GM18519 (cell line): ENCODE results near the gene MAMSTR.
"Not testable (repeated sequence)": the region's sequence is repeated elsewhere in the genome, so short reads cannot be mapped to it uniquely, and the experiment has no call there.

Experiments used
- ATAC-seq: cut with Tn5 transposase; IDR thresholded peaks from one replicate; pipeline ENCODE4 v1.9.1; 2021; ENCODE audit warnings: mild to moderate bottlenecking, moderate library complexity; ENCODE audit not compliant: unreplicated experiment, low FRiP score

MAMSTR gene

GRCh38 chr19:48719263-48720171 is at the start of gene MAMSTR:
Gene MAMSTR (minus strand): TSS chr19:48719725. CDS start chr19:48719031, 694 bp downstream.
- ATAC-seq = no peak

- ATAC-seq = no peak
Measured at GRCh38 chr19:48768994-48769713, 49.6 kb upstream of the MAMSTR start.

GRCh38 chr19:48768171-48768753 is 48.7 kb upstream of the MAMSTR start:
- not testable (repeated sequence) for ATAC-seq

- not testable (repeated sequence) for ATAC-seq
Measured at GRCh38 chr19:48765816-48766215, 46.3 kb upstream of the MAMSTR start.

- ATAC-seq = no peak
Measured at GRCh38 chr19:48760504-48761205, 41.1 kb upstream of the MAMSTR start.

GRCh38 chr19:48757741-48758144 is 38.2 kb upstream of the MAMSTR start:
- ATAC-seq = no peak

- no peak for ATAC-seq
Measured at GRCh38 chr19:48757089-48757675, 37.7 kb upstream of the MAMSTR start.

- ATAC-seq = no peak
Measured at GRCh38 chr19:48756686-48757085, 37.2 kb upstream of the MAMSTR start.

- ATAC-seq = no peak
Measured at GRCh38 chr19:48756212-48756611, 36.7 kb upstream of the MAMSTR start.

- ATAC-seq = no peak
Measured at GRCh38 chr19:48755787-48756186, 36.3 kb upstream of the MAMSTR start.

GRCh38 chr19:48755084-48755641 is 35.6 kb upstream of the MAMSTR start, which contains the start of gene FGF21:
Gene FGF21 (plus strand): TSS chr19:48755524. CDS start chr19:48756237, 713 bp downstream.
- ATAC-seq = no peak

GRCh38 chr19:48752496-48753365 is 33.2 kb upstream of the MAMSTR start, which contains the start of gene FUT1:
Gene FUT1 (minus strand): TSS chr19:48752641. CDS start chr19:48751281, 1,360 bp downstream.
- no peak for ATAC-seq

GRCh38 chr19:48751845-48752495 is 32.4 kb upstream of the MAMSTR start:
- ATAC-seq = no peak

GRCh38 chr19:48750771-48751504 is 31.4 kb upstream of the MAMSTR start:
- ATAC-seq = no peak

- ATAC-seq = no peak
Measured at GRCh38 chr19:48750351-48750750, 30.8 kb upstream of the MAMSTR start.

- ATAC-seq = no peak
Measured at GRCh38 chr19:48749571-48750198, 30.2 kb upstream of the MAMSTR start.
